ENCODE results near the gene MRAS. TPM values are rescaled to one million over a fixed set of nuclear protein-coding genes. Genes with fewer than 3 reads are reported as not detected.

The MRAS gene
- total RNA-seq, 6 experiments from 2014 or later, result 2.5 to 7.9 (median 6.9) TPM

GRCh38 chr3:138434875-138435772 lies 86.7 kb downstream of the MRAS start:
- no peak overlapping the region for H3K27ac ChIP-seq
- no peaks in the 10 kb centered on the region for H3K9me3 ChIP-seq
- TF ChIP-seq POLR2A (IDR thresholded peaks at IDR 0.05), result no peak
- no peak for TF ChIP-seq CTCF (IDR thresholded peaks at IDR 0.05)
- H3K36me3 ChIP-seq, result no peaks in the 10 kb centered on the region
- no peak for DNase-seq
- ATAC-seq, result peak in 3 of 4 donors; percentile 5 to 25 (median 18)
- H3K4me3 ChIP-seq, result peak overlapping the region; percentile 29 to 46 (median 32)
- 10% methylated on average over 24 of the region's 78 CpGs for WGBS (ENCODE audit: insufficient coverage, low coverage, low lambda C conversion rate, missing lambda C conversion rate)
- peaks cover 0 to 20% of the 10 kb centered on the region in 2 donors for H3K27me3 ChIP-seq
- intact Hi-C loops (cut with DNase I), result no loop called here
- H3K4me1 ChIP-seq, result peaks cover 0 to 14% (median 0%) of the 10 kb centered on the region in 4 donors

- DNase-seq (no peak), ATAC-seq (no peak)
- no peak overlapping the region for H3K27ac ChIP-seq
- intact Hi-C loops (cut with DNase I), result no loop called here
- no peaks in the 10 kb centered on the region for H3K36me3 ChIP-seq
- H3K27me3 ChIP-seq, result peaks cover 0 to 20% of the 10 kb centered on the region in 2 donors
- WGBS (ENCODE audit: insufficient coverage, low coverage, low lambda C conversion rate, missing lambda C conversion rate), result 86% methylated on average over 1 of the region's 8 CpGs
- no peak overlapping the region for H3K4me3 ChIP-seq
- TF ChIP-seq POLR2A (IDR thresholded peaks at IDR 0.05) (no peak), CTCF (IDR thresholded peaks at IDR 0.05) (no peak)
- peaks cover 0 to 14% (median 0%) of the 10 kb centered on the region in 4 donors for H3K4me1 ChIP-seq
- H3K9me3 ChIP-seq, result no peaks in the 10 kb centered on the region
Observed at GRCh38 chr3:138435840-138436239, 87.5 kb downstream of the MRAS start.

- Histone ChIP-seq H3K4me3 (no peak overlapping the region), H3K27me3 (peaks cover 0 to 20% of the 10 kb centered on the region in 2 donors), H3K36me3 (no peaks in the 10 kb centered on the region), H3K9me3 (no peaks in the 10 kb centered on the region), H3K27ac (no peak overlapping the region), H3K4me1 (peaks cover 0 to 14% (median 0%) of the 10 kb centered on the region in 4 donors)
- ATAC-seq (no peak), DNase-seq (no peak)
- intact Hi-C loops (cut with DNase I), result no loop called here
- TF ChIP-seq POLR2A (IDR thresholded peaks at IDR 0.05), result no peak
- no peak for TF ChIP-seq CTCF (IDR thresholded peaks at IDR 0.05)
- 86% methylated on average over 3 of the region's 6 CpGs for WGBS (ENCODE audit: insufficient coverage, low coverage, low lambda C conversion rate, missing lambda C conversion rate)
Observed at GRCh38 chr3:138437281-138437680, 88.9 kb downstream of the MRAS start.

GRCh38 chr3:138438896-138439295 lies 90.5 kb downstream of the MRAS start:
- Histone ChIP-seq H3K27ac (no peak overlapping the region), H3K9me3 (no peaks in the 10 kb centered on the region), H3K4me3 (no peak overlapping the region), H3K4me1 (peaks cover 0 to 14% (median 0%) of the 10 kb centered on the region in 4 donors), H3K27me3 (peaks cover 0 to 20% of the 10 kb centered on the region in 2 donors), H3K36me3 (no peaks in the 10 kb centered on the region)
- intact Hi-C loops (cut with DNase I), result no loop called here
- ATAC-seq (no peak), DNase-seq (no peak)
- WGBS (ENCODE audit: insufficient coverage, low coverage, low lambda C conversion rate, missing lambda C conversion rate), result 72% methylated on average over 5 of the region's 11 CpGs
- TF ChIP-seq POLR2A (IDR thresholded peaks at IDR 0.05) (no peak), CTCF (IDR thresholded peaks at IDR 0.05) (no peak)
